Measurements from ENCODE around the gene TMEM135. TPM values are rescaled to one million over a fixed set of nuclear protein-coding genes. Genes with fewer than 3 reads are reported as not detected.

The TMEM135 gene
- total RNA-seq, 1 experiment from 2014 or later = 65.5 TPM

- Histone ChIP-seq H3K9me3 (ENCODE audit: control insufficient read depth, insufficient read depth, low read depth, low read length) (no peaks in the 10 kb centered on the region), H3K27me3 (ENCODE audit: control insufficient read depth, insufficient read depth, low read length) (no peaks in the 10 kb centered on the region), H3K27ac (ENCODE audit: low read length) (no peak overlapping the region), H3K36me3 (ENCODE audit: control insufficient read depth, insufficient read depth, low read length) (no peaks in the 10 kb centered on the region), H3K4me1 (ENCODE audit: control insufficient read depth, insufficient read depth, low read length) (0 out of 2 replicates have a peak, but pooled peaks cover 3% of the 10 kb centered on the region), H3K4me3 (ENCODE audit: low read depth in 2 of 2, low read length in 2 of 2) (no peak overlapping the region)
- CTCF ChIA-PET = no interaction called here
- in situ Hi-C loops (cut with HindIII; ENCODE audit: low pct_unique_long_range_greater_than_20kb, low sequenced_read_pairs) (no loop called here), intact Hi-C loops (cut with micrococcal nuclease; ENCODE audit: unreplicated experiment) (no loop called here)
- no peak for ATAC-seq
- no peak for TF ChIP-seq SIN3A (IDR thresholded peaks at IDR 0.05; ENCODE audit: borderline replicate concordance, insufficient read depth, low read depth, low read length)
- TF ChIP-seq POLR2AphosphoS5 (IDR thresholded peaks at IDR 0.05; ENCODE audit: low read depth, low read length) = no peak
- no peak for TF ChIP-seq TCF7L2 (IDR thresholded peaks at IDR 0.05; ENCODE audit: low read depth, low read length)
- no peak for TF ChIP-seq REST (IDR thresholded peaks at IDR 0.05; ENCODE audit: insufficient read depth in 1 of 2, low read depth in 2 of 2, low read length in 1 of 2)
- TF ChIP-seq, protein P1, sequence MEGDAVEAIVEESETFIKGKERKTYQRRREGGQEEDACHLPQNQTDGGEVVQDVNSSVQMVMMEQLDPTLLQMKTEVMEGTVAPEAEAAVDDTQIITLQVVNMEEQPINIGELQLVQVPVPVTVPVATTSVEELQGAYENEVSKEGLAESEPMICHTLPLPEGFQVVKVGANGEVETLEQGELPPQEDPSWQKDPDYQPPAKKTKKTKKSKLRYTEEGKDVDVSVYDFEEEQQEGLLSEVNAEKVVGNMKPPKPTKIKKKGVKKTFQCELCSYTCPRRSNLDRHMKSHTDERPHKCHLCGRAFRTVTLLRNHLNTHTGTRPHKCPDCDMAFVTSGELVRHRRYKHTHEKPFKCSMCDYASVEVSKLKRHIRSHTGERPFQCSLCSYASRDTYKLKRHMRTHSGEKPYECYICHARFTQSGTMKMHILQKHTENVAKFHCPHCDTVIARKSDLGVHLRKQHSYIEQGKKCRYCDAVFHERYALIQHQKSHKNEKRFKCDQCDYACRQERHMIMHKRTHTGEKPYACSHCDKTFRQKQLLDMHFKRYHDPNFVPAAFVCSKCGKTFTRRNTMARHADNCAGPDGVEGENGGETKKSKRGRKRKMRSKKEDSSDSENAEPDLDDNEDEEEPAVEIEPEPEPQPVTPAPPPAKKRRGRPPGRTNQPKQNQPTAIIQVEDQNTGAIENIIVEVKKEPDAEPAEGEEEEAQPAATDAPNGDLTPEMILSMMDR (IDR thresholded peaks at IDR 0.05) = no peak
- BruUV-seq (replicated peaks) = no TSS peak
- DNase-seq (ENCODE audit: low read depth, low spot score) = no peak
- POLR2A ChIA-PET = no interaction called here
Observed at GRCh38 chr11:87212891-87213290, 175.2 kb downstream of the TMEM135 start.

- ATAC-seq = no peak
- no TSS peak for BruUV-seq (replicated peaks)
- Histone ChIP-seq H3K27me3 (ENCODE audit: control insufficient read depth, insufficient read depth, low read length) (no peaks in the 10 kb centered on the region), H3K36me3 (ENCODE audit: control insufficient read depth, insufficient read depth, low read length) (no peaks in the 10 kb centered on the region), H3K27ac (ENCODE audit: low read length) (no peak overlapping the region), H3K4me1 (ENCODE audit: control insufficient read depth, insufficient read depth, low read length) (0 out of 2 replicates have a peak, but pooled peaks cover 3% of the 10 kb centered on the region), H3K4me3 (ENCODE audit: low read depth in 2 of 2, low read length in 2 of 2) (no peak overlapping the region), H3K9me3 (ENCODE audit: control insufficient read depth, insufficient read depth, low read depth, low read length) (no peaks in the 10 kb centered on the region)
- intact Hi-C loops (cut with micrococcal nuclease; ENCODE audit: unreplicated experiment) (no loop called here), in situ Hi-C loops (cut with HindIII; ENCODE audit: low pct_unique_long_range_greater_than_20kb, low sequenced_read_pairs) (no loop called here)
- no peak for DNase-seq (ENCODE audit: low read depth, low spot score)
- CTCF ChIA-PET = no interaction called here
- POLR2A ChIA-PET = no interaction called here
- no peak for TF ChIP-seq POLR2AphosphoS5 (IDR thresholded peaks at IDR 0.05; ENCODE audit: low read depth, low read length)
- TF ChIP-seq, protein P1 (IDR thresholded peaks at IDR 0.05) = no peak
- no peak for TF ChIP-seq REST (IDR thresholded peaks at IDR 0.05; ENCODE audit: insufficient read depth in 1 of 2, low read depth in 2 of 2, low read length in 1 of 2)
- no peak for TF ChIP-seq TCF7L2 (IDR thresholded peaks at IDR 0.05; ENCODE audit: low read depth, low read length)
- TF ChIP-seq SIN3A (IDR thresholded peaks at IDR 0.05; ENCODE audit: borderline replicate concordance, insufficient read depth, low read depth, low read length) = no peak
Observed at GRCh38 chr11:87213444-87213843, 175.7 kb downstream of the TMEM135 start.
